ENCODE measurements around the gene LRRC52. TPM values are rescaled to one million over a fixed set of nuclear protein-coding genes. Genes with fewer than 3 reads are reported as not detected.
A peak's percentile ranks its signal among the peaks of the same experiment; 100 is the strongest.

The LRRC52 gene
- total and polyA plus RNA-seq, 9 of the 15 experiments (the other 6 are each of a cell fraction or from before 2014, with no cell fraction given) = not detected

- TF ChIP-seq NKRF (IDR thresholded peaks at IDR 0.05; ENCODE audit: borderline replicate concordance) = no peak
- no peak for TF ChIP-seq ZBTB12 (CRISPR knock-in tag; IDR thresholded peaks at IDR 0.05)
- TF ChIP-seq FIP1L1 (IDR thresholded peaks at IDR 0.05; ENCODE audit: low read depth, low read length, poor library complexity, severe bottlenecking) = no peak
- TF ChIP-seq ZNF398 (CRISPR knock-in tag; IDR thresholded peaks at IDR 0.05) = no peak
- peak; percentile 100 for TF ChIP-seq EGR1 (conservative IDR thresholded peaks at IDR 0.05)
- TF ChIP-seq BMI1 (IDR thresholded peaks at IDR 0.05; ENCODE audit: low read length) = peak; percentile 85
- TF ChIP-seq CREB3L1 (IDR thresholded peaks at IDR 0.05; ENCODE audit: borderline replicate concordance, low read depth) = peak; percentile 58; the same call in 1 of the 2 replicates
- peak; percentile 98 for TF ChIP-seq RFX1 (IDR thresholded peaks at IDR 0.05)
- TF ChIP-seq TFAP4 (CRISPR knock-in tag; IDR thresholded peaks at IDR 0.05; ENCODE audit: borderline replicate concordance) = peak; percentile 81
- 0 out of 2 replicates have a peak, but pooled peaks have one; percentile 37 for TF ChIP-seq MTA1 (IDR thresholded peaks at IDR 0.05; ENCODE audit: borderline replicate concordance)
- no peak for TF ChIP-seq ZNF449 (CRISPR knock-in tag; IDR thresholded peaks at IDR 0.05)
- no peak for TF ChIP-seq BCOR (IDR thresholded peaks at IDR 0.05)
Measured at GRCh38 chr1:165597883-165598675, 54.3 kb downstream of the LRRC52 start (continued).
